Colonic mucosa (tissue), 4 donors: ENCODE measurements around the gene NLRP6. TPM values are rescaled to one million over a fixed set of nuclear protein-coding genes. Genes with fewer than 3 reads are reported as not detected.

Source experiments
- DNase-seq: peaks from one replicate; pipeline ENCODE4 v3.0.0-alpha.2; 2020
- H3K27ac ChIP-seq: fragments of 200-600 bp; one replicate; pipeline ENCODE4 v1.8.0; 2021
- H3K27me3 ChIP-seq: fragments of 200-600 bp; one replicate; pipeline ENCODE4 v1.8.0; 2021
- H3K36me3 ChIP-seq: fragments of 200-600 bp; one replicate; pipeline ENCODE4 v1.8.0; 2021
- H3K4me1 ChIP-seq: fragments of 200-600 bp; one replicate; pipeline ENCODE4 v1.8.0; 2021; ENCODE audit warnings: mild to moderate bottlenecking
- H3K4me3 ChIP-seq: fragments of 200-600 bp; one replicate; pipeline ENCODE4 v1.8.0; 2021
- H3K9ac ChIP-seq, 2 donors: one replicate each; pipeline ENCODE4 v1.7.0; 2013; ENCODE audit warnings: control low read depth in 2 of 2, low read depth in 2 of 2, low read length in 2 of 2
- H3K9me3 ChIP-seq: fragments of 200-600 bp; one replicate; pipeline ENCODE4 v1.8.0; 2021
- intact Hi-C: fragments of 100-400 bp; cut with DNase I; formaldehyde crosslinking; loops from one replicate; pipeline ENCODE4 v1.14.1; 2022
- total RNA-seq, 2 donors: library from RNA; stranded (reverse); fragmentation: NEBNext Ultra II Directional in 1 of 2; extraction: Animal tissue kit (Norgen Biotek cat#: 25700) in 1 of 2; gene quantifications; one replicate each; pipeline ENCODE4 v1.2.1, GENCODE V29; 2021
- TF ChIP-seq, protein P1 (sequence below): fragments of 200-600 bp; IDR thresholded peaks from one replicate; pipeline ENCODE4 v1.8.0; 2022; ENCODE audit warnings: antibody characterized with exemption, mild to moderate bottlenecking
- donor health status: healthy.
- donor health status: DM: no; HTN: no; CAD: no.
- donor health status: DM: no; HTN: no; CAD: no.

The NLRP6 gene
- total RNA-seq, 2 donors from 2014 or later = 0.17 to 0.72 TPM

DNA sequence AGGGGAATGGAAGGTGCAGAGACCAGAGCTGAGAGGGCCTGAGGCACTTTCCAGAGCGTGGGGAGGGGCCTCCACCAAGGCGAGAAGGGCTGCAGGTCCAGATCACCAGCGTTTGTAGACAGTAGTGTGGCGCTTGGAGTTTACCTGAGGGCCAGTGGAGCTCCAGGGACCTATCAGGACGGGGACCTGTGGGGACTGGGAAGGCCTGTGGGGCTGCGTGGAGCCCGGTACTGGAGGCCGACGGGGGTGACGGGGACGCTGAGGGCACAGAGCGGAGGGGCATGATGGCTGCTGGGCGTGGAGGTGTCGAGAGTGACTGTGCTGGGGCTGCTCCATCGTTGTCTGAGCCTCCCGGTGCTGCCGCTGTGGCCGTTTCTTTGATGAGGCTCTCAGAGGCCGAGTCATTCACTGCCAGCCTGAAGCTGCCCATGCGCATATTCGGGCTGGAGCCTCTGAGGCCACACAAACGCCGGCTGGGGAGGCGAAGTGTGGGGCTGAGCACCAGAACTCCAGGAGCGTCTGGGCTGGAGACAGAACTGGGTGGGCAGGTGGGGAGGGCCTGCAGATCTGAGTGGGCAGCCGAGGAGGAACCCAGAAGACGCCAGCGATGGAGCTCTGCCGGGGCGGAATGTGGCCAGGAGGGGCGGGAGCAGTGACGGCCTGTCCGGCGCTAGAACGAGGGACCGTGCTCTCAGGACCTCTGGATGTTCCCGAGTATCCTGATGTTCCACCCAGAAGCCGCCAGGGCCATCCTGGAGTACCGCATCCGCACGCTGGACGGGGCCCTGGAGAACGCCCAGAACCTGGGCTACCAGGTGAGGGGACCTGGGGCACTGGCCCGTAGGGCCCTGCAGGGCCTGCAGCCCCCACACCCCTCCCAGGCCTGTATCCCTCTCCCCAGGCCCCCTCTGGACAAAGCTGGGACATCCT lies 13.3 kb downstream of the NLRP6 start:
- DNase-seq = no peak
- Histone ChIP-seq H3K27ac (no peak overlapping the region), H3K36me3 (no peaks in the 10 kb centered on the region), H3K4me3 (no peak overlapping the region), H3K9ac (no peak overlapping the region), H3K27me3 (peaks cover 6% of the 10 kb centered on the region), H3K9me3 (no peaks in the 10 kb centered on the region), H3K4me1 (no peaks in the 10 kb centered on the region)
- TF ChIP-seq, protein P1, sequence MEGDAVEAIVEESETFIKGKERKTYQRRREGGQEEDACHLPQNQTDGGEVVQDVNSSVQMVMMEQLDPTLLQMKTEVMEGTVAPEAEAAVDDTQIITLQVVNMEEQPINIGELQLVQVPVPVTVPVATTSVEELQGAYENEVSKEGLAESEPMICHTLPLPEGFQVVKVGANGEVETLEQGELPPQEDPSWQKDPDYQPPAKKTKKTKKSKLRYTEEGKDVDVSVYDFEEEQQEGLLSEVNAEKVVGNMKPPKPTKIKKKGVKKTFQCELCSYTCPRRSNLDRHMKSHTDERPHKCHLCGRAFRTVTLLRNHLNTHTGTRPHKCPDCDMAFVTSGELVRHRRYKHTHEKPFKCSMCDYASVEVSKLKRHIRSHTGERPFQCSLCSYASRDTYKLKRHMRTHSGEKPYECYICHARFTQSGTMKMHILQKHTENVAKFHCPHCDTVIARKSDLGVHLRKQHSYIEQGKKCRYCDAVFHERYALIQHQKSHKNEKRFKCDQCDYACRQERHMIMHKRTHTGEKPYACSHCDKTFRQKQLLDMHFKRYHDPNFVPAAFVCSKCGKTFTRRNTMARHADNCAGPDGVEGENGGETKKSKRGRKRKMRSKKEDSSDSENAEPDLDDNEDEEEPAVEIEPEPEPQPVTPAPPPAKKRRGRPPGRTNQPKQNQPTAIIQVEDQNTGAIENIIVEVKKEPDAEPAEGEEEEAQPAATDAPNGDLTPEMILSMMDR = no peak
- intact Hi-C loops = no loop called here

DNA sequence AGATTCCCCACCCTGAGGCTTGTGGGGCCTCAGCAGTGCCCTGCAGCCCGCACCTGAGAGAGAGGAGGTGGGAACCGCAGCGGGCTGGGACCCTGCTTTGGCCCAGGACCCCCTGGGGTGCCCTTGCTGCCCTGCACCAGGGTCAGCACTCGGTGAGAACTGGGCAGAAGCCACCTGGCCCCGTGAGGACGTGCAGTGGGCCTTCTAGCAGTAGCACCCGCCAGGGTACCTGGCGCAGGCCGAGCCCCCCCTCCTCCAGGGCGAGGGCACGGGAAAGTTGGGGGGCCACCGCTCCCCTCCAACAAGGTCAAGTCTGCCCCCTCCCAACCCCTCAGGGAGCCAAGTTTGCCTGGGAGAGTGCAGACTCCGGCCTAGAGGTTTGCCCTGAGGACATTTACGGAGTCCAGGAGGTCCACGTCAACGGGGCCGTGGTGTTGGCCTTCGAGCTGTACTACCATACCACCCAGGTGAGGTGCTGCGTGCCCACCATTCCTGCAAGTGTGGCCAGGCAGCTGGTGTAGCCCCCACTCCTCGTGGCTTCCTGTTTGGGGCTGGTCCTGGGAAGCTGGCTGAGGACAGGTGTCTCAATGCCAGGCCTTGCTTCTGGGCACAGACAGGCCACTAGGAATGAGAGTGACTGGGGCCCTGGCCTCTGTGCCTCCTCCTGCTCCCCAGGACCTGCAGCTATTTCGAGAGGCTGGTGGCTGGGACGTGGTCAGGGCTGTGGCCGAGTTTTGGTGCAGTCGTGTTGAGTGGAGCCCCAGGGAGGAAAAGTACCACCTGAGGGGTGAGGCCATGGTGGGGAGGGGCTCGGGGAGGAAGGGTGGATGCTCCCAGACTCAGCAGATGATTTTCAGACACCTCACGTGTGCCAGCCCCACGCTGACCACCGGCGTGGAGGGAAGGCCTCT lies 14.3 kb downstream of the NLRP6 start:
- Histone ChIP-seq H3K4me3 (no peak overlapping the region), H3K36me3 (no peaks in the 10 kb centered on the region), H3K27me3 (peaks cover 6% of the 10 kb centered on the region), H3K27ac (no peak overlapping the region), H3K4me1 (no peaks in the 10 kb centered on the region), H3K9ac (no peak overlapping the region), H3K9me3 (no peaks in the 10 kb centered on the region)
- intact Hi-C loops = no loop called here
- no peak for DNase-seq
- TF ChIP-seq, protein P1 = no peak

DNA sequence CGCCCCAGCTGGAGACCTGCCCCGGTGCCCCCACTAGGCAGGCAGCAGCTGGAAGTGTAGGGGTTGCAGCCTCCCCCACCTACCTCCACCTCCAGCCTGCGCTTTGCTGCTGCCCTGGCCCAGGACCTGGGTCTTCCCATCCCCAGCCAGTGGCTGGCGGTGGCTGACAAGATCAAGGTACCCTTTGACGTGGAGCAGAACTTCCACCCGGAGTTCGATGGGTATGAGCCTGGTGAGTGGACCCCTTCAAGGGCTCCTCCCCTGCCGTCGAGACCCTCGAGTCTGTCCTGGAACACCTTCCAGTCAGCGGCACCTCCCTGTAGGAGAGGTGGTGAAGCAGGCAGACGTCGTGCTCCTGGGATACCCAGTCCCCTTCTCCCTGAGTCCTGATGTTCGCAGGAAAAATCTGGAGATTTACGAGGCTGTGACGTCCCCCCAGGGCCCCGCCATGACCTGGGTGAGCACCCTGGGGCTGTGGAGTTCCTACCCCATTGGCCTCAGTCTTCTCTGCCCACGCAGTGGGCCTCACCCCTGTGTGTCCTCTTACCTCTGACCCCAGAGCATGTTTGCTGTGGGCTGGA lies 15.2 kb downstream of the NLRP6 start:
- Histone ChIP-seq H3K27ac (no peak overlapping the region), H3K36me3 (no peaks in the 10 kb centered on the region), H3K4me3 (no peak overlapping the region), H3K9me3 (no peaks in the 10 kb centered on the region), H3K4me1 (peaks cover 5% of the 10 kb centered on the region), H3K9ac (no peak overlapping the region), H3K27me3 (peaks cover 2% of the 10 kb centered on the region)
- TF ChIP-seq, protein P1 = no peak
- intact Hi-C loops = no loop called here
- DNase-seq = no peak

DNA sequence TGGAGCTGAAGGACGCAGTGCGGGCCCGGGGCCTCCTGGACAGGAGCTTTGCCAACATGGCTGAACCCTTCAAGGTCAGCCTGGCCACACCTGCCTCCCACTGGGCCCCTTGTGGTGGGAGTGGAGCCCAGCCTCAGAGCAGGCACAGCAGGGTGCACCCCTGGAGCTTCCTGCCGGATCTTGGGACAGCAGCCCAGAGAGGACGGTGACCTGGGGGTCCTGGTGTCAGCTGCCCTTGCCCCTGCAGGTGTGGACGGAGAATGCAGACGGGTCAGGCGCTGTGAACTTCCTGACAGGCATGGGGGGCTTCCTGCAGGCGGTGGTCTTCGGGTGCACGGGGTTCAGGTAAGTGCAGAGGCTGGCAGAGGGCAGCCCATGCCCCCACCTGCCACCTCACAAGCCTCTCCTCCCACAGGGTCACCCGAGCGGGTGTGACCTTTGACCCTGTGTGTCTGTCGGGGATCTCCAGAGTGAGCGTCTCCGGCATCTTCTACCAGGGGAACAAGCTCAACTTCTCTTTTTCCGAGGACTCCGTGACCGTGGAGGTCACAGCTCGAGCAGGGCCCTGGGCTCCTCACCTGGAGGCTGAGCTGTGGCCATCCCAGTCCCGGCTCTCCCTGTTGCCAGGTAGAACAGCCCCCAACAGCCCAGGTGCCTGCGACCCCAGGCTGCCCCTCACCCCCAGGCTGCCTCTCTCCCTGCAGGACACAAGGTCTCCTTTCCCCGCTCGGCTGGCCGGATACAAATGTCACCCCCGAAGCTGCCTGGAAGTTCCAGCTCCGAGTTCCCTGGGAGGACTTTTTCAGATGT lies 15.8 kb downstream of the NLRP6 start:
- no peak for DNase-seq
- H3K4me1 ChIP-seq = peaks cover 5% of the 10 kb centered on the region
- no peaks in the 10 kb centered on the region for H3K9me3 ChIP-seq
- H3K36me3 ChIP-seq = no peaks in the 10 kb centered on the region
- H3K9ac ChIP-seq = no peak overlapping the region
- H3K27ac ChIP-seq = no peak overlapping the region
- no peaks in the 10 kb centered on the region for H3K27me3 ChIP-seq
- H3K4me3 ChIP-seq = no peak overlapping the region
- intact Hi-C loops = no loop called here
- TF ChIP-seq, protein P1 = no peak

DNA sequence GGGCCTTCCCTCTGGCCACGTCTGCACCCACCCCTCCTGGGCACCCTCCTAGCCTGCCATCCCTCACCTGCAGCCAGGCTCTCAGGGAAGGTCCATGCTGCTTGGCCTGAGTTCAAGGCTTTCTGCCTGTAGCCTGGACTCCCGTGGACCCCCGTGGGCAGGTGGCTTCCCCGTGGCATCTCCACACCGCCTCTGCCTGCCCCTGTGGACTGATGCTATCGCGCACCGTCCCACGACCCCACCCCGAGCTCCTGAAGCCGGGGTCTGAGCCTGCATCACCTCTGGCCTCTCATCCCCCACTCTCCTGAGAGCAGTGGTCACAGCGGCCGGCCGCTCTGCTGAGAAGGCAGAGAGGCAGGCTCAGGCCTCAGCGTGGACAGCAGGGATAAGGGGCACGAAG lies 16.6 kb downstream of the NLRP6 start:
- Histone ChIP-seq H3K27me3 (peaks cover 1% of the 10 kb centered on the region), H3K36me3 (no peaks in the 10 kb centered on the region), H3K9me3 (no peaks in the 10 kb centered on the region), H3K4me3 (no peak overlapping the region), H3K4me1 (peaks cover 5% of the 10 kb centered on the region), H3K27ac (no peak overlapping the region), H3K9ac (no peak overlapping the region)
- no peak for DNase-seq
- intact Hi-C loops = no loop called here
- TF ChIP-seq, protein P1 = no peak
